K562 (cell line): Measurements from ENCODE around the gene HOXD4. TPM values are rescaled to one million over a fixed set of nuclear protein-coding genes. Genes with fewer than 3 reads are reported as not detected.

Source experiments
- ATAC-seq: fragments of 200-7000 bp; cut with Tn5 transposase; 3 replicates; pipeline ENCODE4 v1.9.1; 2020; ENCODE audit warnings: moderate library complexity
- BruUV-seq: library from RNA; stranded (reverse); fragments of 400-500 nt; replicated peaks from 2 replicates; lab custom pipeline; 2021; lab: Mats Ljungman, UMichigan
- CTCF ChIA-PET: fragments of 300-600 bp; formaldehyde crosslinking; extraction: SDS; loops from one replicate; lab custom pipeline; 2021; ENCODE audit warnings: low intra/inter-chr PET ratio; lab: Yijun Ruan, JAX
- POLR2A ChIA-PET: fragments of 300-600, 350-650 bp; sonication (Branson Sonifier 250); formaldehyde crosslinking; extraction: SDS; loops from one replicate; lab custom pipeline; 2021; ENCODE audit warnings: antibody characterized with exemption, inconsistent platforms; lab: Yijun Ruan, JAX
- DNase-seq, 4 experiments: peaks; one replicate each; pipeline versions ENCODE4 v3.0.0 to v3.0.0-alpha.2; 2011 to 2018; ENCODE audit warnings: low spot score in 3 of 4, mixed read lengths in 3 of 4; ENCODE audit errors: extremely low read depth in 1 of 4
- FAIRE-seq: peaks from 2 replicates; lab custom pipeline; 2011; peaks lifted over from hg19 to GRCh38; lab: Jason Lieb, UNC
- H2AFZ ChIP-seq: 2 replicates; pipeline ENCODE4 v1.6.0; 2011; ENCODE audit warnings: low read depth, low read length, control low read depth, inconsistent platforms
- H3K27ac ChIP-seq: fragments of 200-600 bp; 3 replicates; pipeline ENCODE4 v1.8.0; 2011; ENCODE audit warnings: low read depth, mild to moderate bottlenecking, control low read depth, inconsistent platforms, low read length, moderate library complexity, mixed read lengths; ENCODE audit errors: extremely low read depth
- H3K27me3 ChIP-seq, 2 experiments: fragments of 300-600 bp in 1 of 2; 2 replicates in 1 of 2; 3 replicates in 1 of 2; pipeline versions ENCODE4 v1.6.0 to v1.8.0; 2011; ENCODE audit warnings: inconsistent platforms in 2 of 2, low read length in 2 of 2, mild to moderate bottlenecking in 1 of 2, mixed read lengths in 1 of 2, moderate library complexity in 1 of 2; ENCODE audit not compliant: control insufficient read depth in 2 of 2, insufficient read depth in 2 of 2
- H3K36me3 ChIP-seq: fragments of 300-600 bp; 3 replicates; pipeline ENCODE4 v1.8.0; 2011; ENCODE audit warnings: mild to moderate bottlenecking, low read length, inconsistent platforms; ENCODE audit not compliant: control insufficient read depth, insufficient read depth
- H3K4me1 ChIP-seq, 2 experiments: fragments of 200-600 bp in 1 of 2; replicated peaks in 1 of 2; 2 replicates in 1 of 2; 3 replicates in 1 of 2; pipeline versions ENCODE4 v1.5.1 to v1.8.0; 2011; ENCODE audit warnings: inconsistent platforms in 2 of 2, low read length in 2 of 2, mild to moderate bottlenecking in 1 of 2, mixed read lengths in 1 of 2, moderate library complexity in 1 of 2; ENCODE audit not compliant: control insufficient read depth in 2 of 2, insufficient read depth in 2 of 2
- H3K4me2 ChIP-seq: 2 replicates; pipeline ENCODE4 v1.6.1; 2011; ENCODE audit warnings: low read length, control low read depth, inconsistent platforms, mixed read lengths; ENCODE audit not compliant: insufficient read depth
- H3K4me3 ChIP-seq: fragments of 200-600 bp; sonication (generic), shearing (Covaris generic); 2 replicates; pipeline ENCODE4 v1.5.1; 2016; ENCODE audit warnings: control low read depth, inconsistent platforms
- H3K79me2 ChIP-seq: fragments of 200-600 bp; 3 replicates; pipeline ENCODE4 v1.8.0; 2011; ENCODE audit warnings: low read length, inconsistent platforms; ENCODE audit not compliant: control insufficient read depth, insufficient read depth
- H3K9ac ChIP-seq, 2 experiments: 2 replicates each; pipeline versions ENCODE4 v1.6.0 to v1.6.1; 2011; ENCODE audit warnings: low read depth in 2 of 2, low read length in 2 of 2, control low read depth in 1 of 2, inconsistent platforms in 1 of 2, mild to moderate bottlenecking in 1 of 2, mixed read lengths in 1 of 2; ENCODE audit not compliant: insufficient read depth in 1 of 2
- H3K9me1 ChIP-seq: one replicate; pipeline ENCODE4 v1.6.0; 2011; ENCODE audit warnings: inconsistent platforms, mild to moderate bottlenecking, low read length, moderate library complexity; ENCODE audit not compliant: control insufficient read depth, insufficient read depth
- H3K9me3 ChIP-seq: replicated peaks from 2 replicates; pipeline ENCODE4 v1.5.1; 2011; ENCODE audit warnings: low read depth, low read length, inconsistent platforms; ENCODE audit not compliant: control insufficient read depth, insufficient read depth
- H4K20me1 ChIP-seq: replicated peaks from 2 replicates; pipeline ENCODE4 v1.6.1; 2011; ENCODE audit warnings: low read length, inconsistent platforms, mixed read lengths; ENCODE audit not compliant: control insufficient read depth, insufficient read depth
- ARHGAP35 ChIP-seq: fragments of 450-650 bp; IDR thresholded peaks from 2 replicates; pipeline ENCODE4 v1.6.1; 2018; ENCODE audit not compliant: partially characterized antibody
- ETV5 ChIP-seq: sonication (generic); formaldehyde crosslinking; IDR thresholded peaks from 2 replicates; pipeline ENCODE4 v1.4.0; 2020; ENCODE audit warnings: low read depth, mild to moderate bottlenecking, missing genetic modification reagents
- LEF1 ChIP-seq: fragments of 450-650 bp; IDR thresholded peaks from 2 replicates; pipeline ENCODE4 v1.6.1; 2016; ENCODE audit warnings: mild to moderate bottlenecking
- WGBS: fragments of 100-300 bp; shearing (Covaris generic); methylation state at CpG from one replicate; pipeline ENCODE4 v1.1.6; 2016; ENCODE audit warnings: low coverage, mixed read lengths; ENCODE audit not compliant: insufficient coverage; ENCODE audit errors: missing lambda C conversion rate; 5-methylcytosine and 5-hydroxymethylcytosine counted together
- in situ Hi-C: fragments of 300-500 bp; cut with MboI; formaldehyde crosslinking; loops from 4 replicates; pipeline ENCODE4 v1.15.0; 2018; ENCODE audit warnings: inconsistent platforms, mixed read lengths
- intact Hi-C: fragments of 100-400 bp; cut with micrococcal nuclease; formaldehyde crosslinking; loops from 2 replicates; pipeline ENCODE4 v1.14.2; 2022
- polyA plus RNA-seq, 8 experiments: library from polyadenylated mRNA; depleted of rRNA in 4 of 8; stranded (reverse) in 5 of 8; unstranded in 3 of 8; fragments of >200 nt; fragmentation: Nextera tagmentation in 2 of 8; fragmentation: Illumina TruSeq in 1 of 8; extraction: Ambion mirVana in 2 of 8; extraction: Trizol in 1 of 8; gene quantifications; 2 replicates each; pipeline versions ENCODE4 v1.2.1 to v1.2.3, GENCODE V29; 2011 to 2014; ENCODE audit warnings: inconsistent platforms in 1 of 8, missing spikeins in 1 of 8
- total RNA-seq, 7 experiments: library from RNA; depleted of rRNA in 6 of 7; stranded (reverse); fragments of >200 nt in 6 of 7; fragmentation: Illumina TruSeq in 2 of 7; extraction: Trizol in 2 of 7; gene quantifications; 2 replicates each; pipeline versions ENCODE4 v1.2.1 to v1.2.3, GENCODE V29; 2011 to 2021; ENCODE audit warnings: low replicate concordance in 1 of 7
- TF ChIP-seq, protein P1 (sequence below): sonication (generic); formaldehyde crosslinking; IDR thresholded peaks from 2 replicates; pipeline ENCODE4 v1.8.1; 2023; ENCODE audit warnings: missing genetic modification reagents, mild to moderate bottlenecking, borderline replicate concordance
- TF ChIP-seq, protein P2 (sequence below): IDR thresholded peaks from 3 replicates; pipeline ENCODE4 v1.6.1; 2011; ENCODE audit warnings: borderline replicate concordance, mild to moderate bottlenecking, moderate library complexity; ENCODE audit not compliant: insufficient read length; ENCODE audit errors: extremely low read depth
- TF ChIP-seq, protein P3 (sequence below): fragments of 200-800 bp; sonication (Bioruptor generic); IDR thresholded peaks from 2 replicates; pipeline ENCODE4 v1.6.1; 2017; ENCODE audit warnings: missing genetic modification characterization, missing compliant biosample characterization

The HOXD4 gene
- total and polyA plus RNA-seq, 9 of the 15 experiments (the other 6 are each of a cell fraction or from before 2014, with no cell fraction given) = not detected

DNA sequence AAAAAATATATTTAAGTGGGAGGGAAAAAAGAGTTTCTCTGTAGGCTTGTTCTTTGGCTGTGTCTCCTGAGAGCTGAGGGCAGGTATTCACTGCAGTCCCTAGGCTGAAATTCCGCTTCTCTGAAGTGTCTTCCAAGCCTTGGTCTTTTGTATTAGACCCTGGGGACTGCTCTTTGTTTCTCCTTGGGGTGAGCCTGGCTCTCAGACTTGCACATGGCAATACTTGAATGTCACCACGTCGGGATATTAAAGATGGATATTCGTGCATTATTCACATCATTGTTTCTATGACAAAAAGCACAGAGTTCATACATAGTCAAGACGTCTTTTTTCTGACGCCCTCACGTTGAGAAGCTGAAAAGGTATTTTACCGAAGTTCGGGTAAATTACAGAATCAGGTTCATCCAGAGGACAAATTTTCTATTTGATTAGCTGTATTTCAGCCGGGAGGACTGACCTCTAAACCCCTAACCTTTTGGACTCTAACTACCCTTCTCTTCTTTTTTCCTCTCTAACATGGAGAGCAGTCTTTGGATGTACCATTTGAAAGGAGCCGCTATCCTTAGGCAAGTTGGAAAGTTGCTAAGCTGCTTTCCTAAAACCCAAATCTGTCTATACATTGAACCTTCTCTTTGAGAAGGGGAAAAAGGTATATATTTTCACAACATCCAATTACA, 3.4 kb downstream of the HOXD4 start:
- Histone ChIP-seq H3K9ac (no peak overlapping the region), H3K79me2 (no peaks in the 10 kb centered on the region), H3K27me3 (peaks cover 67 to 75% of the 10 kb centered on the region in 2 experiments), H2AFZ (no peak overlapping the region), H4K20me1 (no peaks in the 10 kb centered on the region; the same call in 1 of the 2 replicates), H3K4me3 (no peak overlapping the region), H3K4me1 (peaks cover 0 to 18% of the 10 kb centered on the region in 2 experiments; a peak in 1 of 5 replicates), H3K27ac (no peak overlapping the region), H3K9me3 (no peaks in the 10 kb centered on the region), H3K36me3 (no peaks in the 10 kb centered on the region), H3K9me1 (no peaks in the 10 kb centered on the region), H3K4me2 (no peak overlapping the region)
- 2% methylated on average over 11 of the region's 11 CpGs for WGBS
- no TSS peak for BruUV-seq
- ChIA-PET CTCF (no interaction called here), POLR2A (interaction anchor here (0.6 to 0.7 kb wide), 4 partner anchors 18 to 302 kb away, joined by 3 read pairs; partner anchors contain the start of gene MTX2)
- peak; percentile 37 for FAIRE-seq
- intact Hi-C loops (no loop called here), in situ Hi-C loops (no loop called here)
- no peak for ATAC-seq
- DNase-seq = no peak
- no peak for TF ChIP-seq LEF1
- TF ChIP-seq, protein P1, sequence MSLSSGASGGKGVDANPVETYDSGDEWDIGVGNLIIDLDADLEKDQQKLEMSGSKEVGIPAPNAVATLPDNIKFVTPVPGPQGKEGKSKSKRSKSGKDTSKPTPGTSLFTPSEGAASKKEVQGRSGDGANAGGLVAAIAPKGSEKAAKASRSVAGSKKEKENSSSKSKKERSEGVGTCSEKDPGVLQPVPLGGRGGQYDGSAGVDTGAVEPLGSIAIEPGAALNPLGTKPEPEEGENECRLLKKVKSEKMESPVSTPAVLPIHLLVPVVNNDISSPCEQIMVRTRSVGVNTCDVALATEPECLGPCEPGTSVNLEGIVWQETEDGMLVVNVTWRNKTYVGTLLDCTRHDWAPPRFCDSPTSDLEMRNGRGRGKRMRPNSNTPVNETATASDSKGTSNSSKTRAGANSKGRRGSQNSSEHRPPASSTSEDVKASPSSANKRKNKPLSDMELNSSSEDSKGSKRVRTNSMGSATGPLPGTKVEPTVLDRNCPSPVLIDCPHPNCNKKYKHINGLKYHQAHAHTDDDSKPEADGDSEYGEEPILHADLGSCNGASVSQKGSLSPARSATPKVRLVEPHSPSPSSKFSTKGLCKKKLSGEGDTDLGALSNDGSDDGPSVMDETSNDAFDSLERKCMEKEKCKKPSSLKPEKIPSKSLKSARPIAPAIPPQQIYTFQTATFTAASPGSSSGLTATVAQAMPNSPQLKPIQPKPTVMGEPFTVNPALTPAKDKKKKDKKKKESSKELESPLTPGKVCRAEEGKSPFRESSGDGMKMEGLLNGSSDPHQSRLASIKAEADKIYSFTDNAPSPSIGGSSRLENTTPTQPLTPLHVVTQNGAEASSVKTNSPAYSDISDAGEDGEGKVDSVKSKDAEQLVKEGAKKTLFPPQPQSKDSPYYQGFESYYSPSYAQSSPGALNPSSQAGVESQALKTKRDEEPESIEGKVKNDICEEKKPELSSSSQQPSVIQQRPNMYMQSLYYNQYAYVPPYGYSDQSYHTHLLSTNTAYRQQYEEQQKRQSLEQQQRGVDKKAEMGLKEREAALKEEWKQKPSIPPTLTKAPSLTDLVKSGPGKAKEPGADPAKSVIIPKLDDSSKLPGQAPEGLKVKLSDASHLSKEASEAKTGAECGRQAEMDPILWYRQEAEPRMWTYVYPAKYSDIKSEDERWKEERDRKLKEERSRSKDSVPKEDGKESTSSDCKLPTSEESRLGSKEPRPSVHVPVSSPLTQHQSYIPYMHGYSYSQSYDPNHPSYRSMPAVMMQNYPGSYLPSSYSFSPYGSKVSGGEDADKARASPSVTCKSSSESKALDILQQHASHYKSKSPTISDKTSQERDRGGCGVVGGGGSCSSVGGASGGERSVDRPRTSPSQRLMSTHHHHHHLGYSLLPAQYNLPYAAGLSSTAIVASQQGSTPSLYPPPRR (CRISPR knock-in tag) = no peak
- TF ChIP-seq, protein P2, sequence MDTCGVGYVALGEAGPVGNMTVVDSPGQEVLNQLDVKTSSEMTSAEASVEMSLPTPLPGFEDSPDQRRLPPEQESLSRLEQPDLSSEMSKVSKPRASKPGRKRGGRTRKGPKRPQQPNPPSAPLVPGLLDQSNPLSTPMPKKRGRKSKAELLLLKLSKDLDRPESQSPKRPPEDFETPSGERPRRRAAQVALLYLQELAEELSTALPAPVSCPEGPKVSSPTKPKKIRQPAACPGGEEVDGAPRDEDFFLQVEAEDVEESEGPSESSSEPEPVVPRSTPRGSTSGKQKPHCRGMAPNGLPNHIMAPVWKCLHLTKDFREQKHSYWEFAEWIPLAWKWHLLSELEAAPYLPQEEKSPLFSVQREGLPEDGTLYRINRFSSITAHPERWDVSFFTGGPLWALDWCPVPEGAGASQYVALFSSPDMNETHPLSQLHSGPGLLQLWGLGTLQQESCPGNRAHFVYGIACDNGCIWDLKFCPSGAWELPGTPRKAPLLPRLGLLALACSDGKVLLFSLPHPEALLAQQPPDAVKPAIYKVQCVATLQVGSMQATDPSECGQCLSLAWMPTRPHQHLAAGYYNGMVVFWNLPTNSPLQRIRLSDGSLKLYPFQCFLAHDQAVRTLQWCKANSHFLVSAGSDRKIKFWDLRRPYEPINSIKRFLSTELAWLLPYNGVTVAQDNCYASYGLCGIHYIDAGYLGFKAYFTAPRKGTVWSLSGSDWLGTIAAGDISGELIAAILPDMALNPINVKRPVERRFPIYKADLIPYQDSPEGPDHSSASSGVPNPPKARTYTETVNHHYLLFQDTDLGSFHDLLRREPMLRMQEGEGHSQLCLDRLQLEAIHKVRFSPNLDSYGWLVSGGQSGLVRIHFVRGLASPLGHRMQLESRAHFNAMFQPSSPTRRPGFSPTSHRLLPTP = no peak
- TF ChIP-seq ARHGAP35 = no peak
- no peak for TF ChIP-seq ETV5 (CRISPR knock-in tag)
- TF ChIP-seq, protein P3, sequence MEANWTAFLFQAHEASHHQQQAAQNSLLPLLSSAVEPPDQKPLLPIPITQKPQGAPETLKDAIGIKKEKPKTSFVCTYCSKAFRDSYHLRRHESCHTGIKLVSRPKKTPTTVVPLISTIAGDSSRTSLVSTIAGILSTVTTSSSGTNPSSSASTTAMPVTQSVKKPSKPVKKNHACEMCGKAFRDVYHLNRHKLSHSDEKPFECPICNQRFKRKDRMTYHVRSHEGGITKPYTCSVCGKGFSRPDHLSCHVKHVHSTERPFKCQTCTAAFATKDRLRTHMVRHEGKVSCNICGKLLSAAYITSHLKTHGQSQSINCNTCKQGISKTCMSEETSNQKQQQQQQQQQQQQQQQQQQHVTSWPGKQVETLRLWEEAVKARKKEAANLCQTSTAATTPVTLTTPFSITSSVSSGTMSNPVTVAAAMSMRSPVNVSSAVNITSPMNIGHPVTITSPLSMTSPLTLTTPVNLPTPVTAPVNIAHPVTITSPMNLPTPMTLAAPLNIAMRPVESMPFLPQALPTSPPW = no peak
